GM21526 (cell line): Measurements from ENCODE around the gene OR10T2.
A peak's percentile ranks its signal among the peaks of the same experiment; 100 is the strongest.
"Not testable (repeated sequence)": the region's sequence is repeated elsewhere in the genome, so short reads cannot be mapped to it uniquely, and the experiment has no call there.

Experiments used
- ATAC-seq: cut with Tn5 transposase; IDR thresholded peaks from one replicate; pipeline ENCODE4 v1.9.1; 2021; ENCODE audit warnings: moderate library complexity; ENCODE audit not compliant: unreplicated experiment, low FRiP score

The OR10T2 gene

DNA sequence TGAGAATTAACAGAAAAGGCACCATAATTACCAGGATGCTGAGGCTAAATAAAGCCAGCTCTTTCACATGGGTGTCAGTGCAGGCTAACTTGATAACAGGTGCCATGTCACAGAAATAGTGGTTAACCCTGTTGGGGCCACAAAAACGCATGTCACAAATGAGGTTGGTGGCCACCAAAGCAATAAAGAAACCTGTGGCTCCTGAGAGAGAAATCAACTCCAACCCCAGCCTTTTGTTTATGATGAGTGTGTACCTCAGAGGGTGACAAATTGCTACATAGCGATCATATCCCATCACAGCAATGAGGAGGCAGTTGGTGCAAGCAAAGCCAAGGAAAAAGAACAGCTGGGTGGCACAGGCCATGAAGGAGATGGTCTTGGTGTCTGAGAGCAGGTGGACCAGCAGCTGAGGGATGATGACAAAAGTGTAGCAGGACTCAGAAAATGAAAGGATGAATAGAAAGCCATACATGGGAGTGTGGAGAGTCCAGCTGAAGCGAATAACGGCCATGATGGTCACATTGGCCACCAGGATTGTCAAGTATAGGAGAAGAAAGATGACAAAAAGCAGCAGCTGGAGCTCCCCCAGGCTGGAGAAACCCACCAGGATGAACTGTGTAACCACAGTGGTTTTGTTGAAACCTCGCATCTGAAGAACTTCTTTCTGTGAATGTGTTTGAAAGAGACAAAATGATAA is at the start of gene OR10T2:
Gene OR10T2 (minus strand): TSS at position 649 of the 697 bp plus-strand sequence. CDS start 0 bp downstream, at position 649.
- no peak for ATAC-seq

DNA sequence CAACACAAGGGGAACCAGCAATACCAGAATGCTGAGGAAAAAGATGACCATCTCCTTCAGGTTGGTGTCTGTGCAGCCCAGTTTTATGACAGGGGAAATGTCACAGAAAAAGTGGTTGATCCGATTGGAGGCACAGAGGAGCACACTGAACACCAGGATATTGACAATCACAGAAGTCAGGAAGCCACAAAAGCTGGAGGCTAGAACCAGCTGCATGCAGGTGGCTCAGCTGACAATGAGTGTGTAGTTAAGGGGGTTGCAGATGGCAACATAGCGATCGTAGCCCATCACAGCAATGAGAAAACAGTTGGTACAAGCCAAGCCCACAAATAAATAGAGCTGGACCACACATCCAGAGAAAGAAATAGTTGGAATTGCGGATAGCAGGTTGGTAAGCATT is 46.1 kb upstream of the OR10T2 start:
- ATAC-seq: no peak

GRCh38 chr1:158434741-158435140 is 35.5 kb upstream of the OR10T2 start:
- no peak for ATAC-seq

DNA sequence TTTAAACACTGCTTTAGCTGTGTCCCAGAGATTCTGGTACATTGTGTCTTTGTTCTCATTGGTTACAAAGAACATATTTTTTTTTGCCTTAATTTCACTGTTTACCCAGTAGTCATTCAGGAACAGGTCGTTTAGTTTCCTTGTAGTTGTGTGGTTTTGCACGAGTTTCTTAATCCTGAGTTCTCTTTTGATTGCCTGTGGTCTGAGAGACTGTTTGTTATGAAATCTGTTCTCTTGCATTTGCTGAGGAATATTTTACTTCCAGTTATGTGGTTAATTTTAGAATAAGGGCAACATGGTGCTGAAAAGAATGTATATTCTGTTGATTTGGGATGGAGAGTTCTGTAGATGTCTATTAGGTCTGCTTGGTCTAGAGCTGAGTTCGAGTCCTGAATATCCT is 30.9 kb upstream of the OR10T2 start:
- not testable (repeated sequence) for ATAC-seq

DNA sequence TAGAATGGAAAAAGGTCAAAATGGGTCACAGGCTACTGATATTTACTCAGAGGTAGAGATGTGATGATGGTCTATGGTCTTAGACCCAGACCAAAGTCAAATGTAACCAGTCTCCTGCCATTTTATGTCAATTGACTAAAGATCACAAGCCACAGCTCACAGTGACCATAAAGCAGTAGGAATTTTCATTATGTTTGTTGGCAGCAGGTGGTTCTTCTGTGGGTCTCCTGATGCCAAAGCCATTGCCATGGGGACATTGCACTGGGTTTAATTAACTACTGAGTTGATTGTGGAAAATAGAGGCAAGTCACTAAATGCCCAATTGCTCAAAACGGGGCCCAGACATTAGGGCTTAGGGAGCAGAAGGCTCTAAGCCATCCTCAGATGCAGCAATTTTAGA is 26.9 kb upstream of the OR10T2 start, which contains the start of gene OR10K2:
Gene OR10K2 (minus strand): TSS at position 101 of the 400 bp plus-strand sequence. CDS start 5,371 bp downstream, outside the sequence.
- ATAC-seq: no peak

GRCh38 chr1:158425027-158425426 is 25.8 kb upstream of the OR10T2 start:
- no peak for ATAC-seq

GRCh38 chr1:158422212-158422611 is 22.9 kb upstream of the OR10T2 start:
- ATAC-seq: no peak

- ATAC-seq: no peak
These were observed 18.3 kb upstream of the OR10T2 start for GRCh38 chr1:158417586-158417985.

- no peak for ATAC-seq
These were observed 15.5 kb upstream of the OR10T2 start for GRCh38 chr1:158414651-158415345.

DNA sequence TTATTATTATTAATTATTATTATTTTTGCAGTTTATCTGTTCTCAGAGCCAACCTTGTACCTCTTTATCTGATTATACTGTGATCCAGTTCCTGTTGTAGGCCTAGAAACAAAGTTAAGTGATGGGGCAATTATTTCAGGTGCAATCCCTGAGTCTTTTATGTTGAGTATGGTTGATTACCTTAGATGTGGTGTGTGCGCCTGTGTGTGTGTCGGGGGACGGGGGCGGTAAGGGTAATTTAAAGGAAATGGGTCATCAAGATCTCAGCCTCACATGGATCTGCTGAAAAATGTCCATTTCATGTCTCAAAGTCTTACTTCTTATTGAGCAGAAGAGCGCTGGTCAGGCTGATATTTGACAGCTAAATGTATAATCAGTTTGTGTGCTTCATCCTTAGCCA is 7.8 kb upstream of the OR10T2 start:
- ATAC-seq: no peak

GRCh38 chr1:158400871-158401270 is 1.6 kb upstream of the OR10T2 start:
- no peak for ATAC-seq

DNA sequence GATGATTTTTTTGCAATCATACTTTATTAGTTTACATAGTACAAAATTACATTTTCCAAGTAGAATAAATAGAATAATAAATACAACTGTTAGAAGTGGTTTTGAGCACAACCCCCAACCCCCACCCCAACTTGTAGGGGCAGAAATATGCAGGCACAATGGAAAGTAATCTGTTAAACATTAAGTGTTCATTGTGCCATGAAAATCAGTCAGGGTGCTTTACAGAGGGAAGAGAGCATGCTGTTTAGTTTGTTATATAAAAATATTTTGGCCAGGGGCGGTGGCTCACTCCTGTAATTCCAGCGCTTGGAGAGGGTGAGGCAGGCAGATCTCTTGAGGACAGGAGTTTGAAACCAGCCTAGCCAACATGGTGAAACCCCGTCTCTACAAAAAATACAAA is 2.6 kb downstream of the OR10T2 start:
- no peak for ATAC-seq

DNA sequence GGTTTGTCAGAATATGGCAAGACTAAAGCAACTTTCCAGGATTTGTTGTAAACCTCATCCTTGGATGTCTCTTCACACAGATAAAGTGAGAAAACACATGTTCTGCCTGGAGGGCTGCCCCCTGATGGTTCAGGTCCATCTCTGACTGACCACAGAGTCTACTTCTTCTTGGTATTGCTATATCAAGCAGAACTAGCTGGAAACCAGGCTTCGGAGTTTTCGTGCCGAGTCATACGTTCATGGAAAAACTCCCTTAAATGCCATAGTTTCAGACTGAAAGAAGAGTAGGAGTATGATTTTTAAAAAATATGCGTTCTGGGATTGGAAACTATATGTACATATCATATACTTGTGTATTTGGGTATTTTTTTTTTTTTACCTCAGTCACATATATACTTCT is 5.8 kb downstream of the OR10T2 start:
- ATAC-seq: no peak

DNA sequence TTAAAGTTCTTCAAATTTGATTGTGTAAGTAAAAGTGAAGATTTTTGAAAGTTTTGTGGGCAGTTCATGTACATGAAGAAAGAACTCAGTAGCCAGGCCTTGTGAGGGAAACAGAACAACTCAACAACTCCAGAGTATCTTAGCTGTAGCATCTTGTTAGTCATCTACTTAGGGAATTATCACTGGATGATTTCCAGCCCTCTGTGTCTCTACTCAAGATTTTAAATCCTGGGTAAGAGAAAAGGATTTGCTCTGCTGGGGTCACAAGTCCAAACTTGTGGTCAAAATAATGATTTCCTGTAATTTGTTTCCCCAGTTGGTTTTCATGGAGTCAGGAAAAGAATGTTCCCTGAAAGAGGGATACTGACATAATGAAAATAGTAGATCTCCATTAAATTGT is 8.2 kb downstream of the OR10T2 start:
- ATAC-seq: no peak

DNA sequence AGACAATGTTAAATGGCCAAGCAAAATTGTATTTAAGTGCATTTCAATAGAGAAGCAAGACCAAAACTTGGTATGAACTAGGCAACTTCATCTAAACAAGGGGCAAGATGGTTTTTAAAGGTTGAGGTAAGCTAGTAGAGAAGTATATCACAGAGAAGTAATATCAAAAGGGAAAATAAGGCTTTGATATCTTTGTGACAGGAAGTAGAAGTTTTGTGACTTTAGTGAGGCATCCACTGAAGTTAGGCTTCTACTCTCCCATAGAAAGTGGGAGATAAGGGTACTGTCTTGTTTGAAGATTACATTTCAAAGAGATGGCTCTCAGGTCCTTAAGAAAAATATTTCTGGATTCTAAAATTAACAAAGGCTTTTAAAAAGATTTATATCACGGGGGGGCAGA is 8.9 kb downstream of the OR10T2 start:
- ATAC-seq: no peak

GRCh38 chr1:158374860-158375259 is 24.4 kb downstream of the OR10T2 start:
- ATAC-seq: no peak

GRCh38 chr1:158374101-158374500 is 25.2 kb downstream of the OR10T2 start:
- not testable (repeated sequence) for ATAC-seq

DNA sequence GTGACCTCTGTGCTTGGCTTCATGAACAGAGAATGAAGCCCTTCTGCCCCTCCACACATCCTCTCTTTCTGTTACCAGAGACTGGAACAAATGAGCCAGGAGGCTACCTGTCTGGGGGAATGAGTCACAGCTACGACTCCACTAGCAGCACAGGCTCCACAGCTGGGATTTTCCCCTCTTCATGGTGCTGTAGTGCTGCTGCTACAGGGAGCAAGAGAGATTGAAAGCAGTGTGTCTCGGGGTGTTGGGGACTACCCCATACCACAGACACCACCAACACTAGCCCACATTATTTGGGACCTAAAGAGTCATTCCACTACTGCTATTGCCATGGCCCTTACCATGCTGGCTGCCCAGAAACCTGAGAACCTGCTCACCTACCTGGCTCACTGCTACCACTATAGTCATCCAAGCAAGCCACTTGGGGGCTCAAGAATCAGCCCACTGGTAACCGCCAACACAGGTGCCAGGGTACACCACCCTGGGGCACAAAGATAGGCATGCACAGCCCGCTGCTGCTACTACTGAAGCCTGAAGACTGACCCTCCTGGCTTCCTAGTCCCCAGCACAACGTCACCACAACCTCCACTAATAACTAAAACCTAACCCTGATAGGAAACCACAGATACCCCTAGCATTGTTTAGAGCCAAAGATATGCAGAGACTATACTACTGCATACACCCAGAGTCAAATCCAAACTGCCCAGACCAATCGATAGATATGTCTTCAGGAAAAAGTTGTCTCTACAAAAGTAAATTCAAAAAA is 27.9 kb downstream of the OR10T2 start:
- peak; percentile 93 for ATAC-seq

DNA sequence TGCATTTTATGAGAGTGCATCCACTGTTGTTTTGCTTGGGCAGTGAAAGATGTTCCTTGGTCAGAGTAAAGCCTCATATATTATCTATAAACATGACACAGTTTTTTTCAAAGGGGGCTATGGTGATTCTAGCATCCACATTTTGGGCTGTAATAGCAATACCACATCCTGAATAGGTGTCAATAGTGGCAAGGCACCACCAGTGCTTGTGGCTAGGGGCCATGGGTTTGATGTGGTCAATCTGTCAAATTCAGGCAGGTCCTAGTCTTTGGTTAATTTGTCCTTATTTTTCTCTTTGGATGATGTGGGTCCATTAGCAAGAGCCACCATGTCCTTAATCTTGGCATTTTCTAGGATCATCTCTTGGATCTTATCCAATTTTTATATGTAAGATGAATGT is 32.5 kb downstream of the OR10T2 start:
- ATAC-seq: no peak

- ATAC-seq: no peak
These were observed 36.3 kb downstream of the OR10T2 start for GRCh38 chr1:158362941-158363340.

GRCh38 chr1:158362482-158362881 is 36.8 kb downstream of the OR10T2 start:
- no peak for ATAC-seq
